GM18511 (cell line): ENCODE results near the gene EPN1.

Experiments
- ATAC-seq: cut with Tn5 transposase; IDR thresholded peaks from one replicate; pipeline ENCODE4 v1.9.1; 2021; ENCODE audit warnings: mild to moderate bottlenecking, moderate library complexity; ENCODE audit not compliant: unreplicated experiment

EPN1 gene

GRCh38 chr19:55660404-55660803 lies 14.6 kb upstream of the EPN1 start:
- no peak for ATAC-seq

GRCh38 chr19:55660991-55661390 lies 14.0 kb upstream of the EPN1 start:
- no peak for ATAC-seq

GRCh38 chr19:55661826-55662225 lies 13.2 kb upstream of the EPN1 start:
- no peak for ATAC-seq

- ATAC-seq: no peak
Observed at GRCh38 chr19:55663846-55664536, 11.0 kb upstream of the EPN1 start.

- no peak for ATAC-seq
Observed at GRCh38 chr19:55666343-55667005, 8.6 kb upstream of the EPN1 start.

GRCh38 chr19:55667006-55667381 lies 8.0 kb upstream of the EPN1 start:
- ATAC-seq: no peak

GRCh38 chr19:55667511-55667910 lies 7.5 kb upstream of the EPN1 start:
- no peak for ATAC-seq

- ATAC-seq: no peak
Observed at GRCh38 chr19:55667958-55668357, 7.1 kb upstream of the EPN1 start.

- no peak for ATAC-seq
Observed at GRCh38 chr19:55668603-55669348, 6.2 kb upstream of the EPN1 start.

- ATAC-seq: no peak
Observed at GRCh38 chr19:55669418-55670279, 5.4 kb upstream of the EPN1 start.

GRCh38 chr19:55670280-55671053 lies 4.6 kb upstream of the EPN1 start:
- no peak for ATAC-seq

- ATAC-seq: no peak
Observed at GRCh38 chr19:55671054-55671378, 4.0 kb upstream of the EPN1 start.

- no peak for ATAC-seq
Observed at GRCh38 chr19:55672418-55672817, 2.6 kb upstream of the EPN1 start.

- no peak for ATAC-seq
Observed at GRCh38 chr19:55673465-55673864, 1.6 kb upstream of the EPN1 start.

GRCh38 chr19:55673889-55674288 lies 1.1 kb upstream of the EPN1 start:
- no peak for ATAC-seq

GRCh38 chr19:55674459-55674840 lies 576 bp upstream of the EPN1 start:
- ATAC-seq: no peak

GRCh38 chr19:55675661-55676354 lies 782 bp downstream of the EPN1 start:
- ATAC-seq: no peak

GRCh38 chr19:55676383-55676782 lies 1.4 kb downstream of the EPN1 start:
- no peak for ATAC-seq

- ATAC-seq: no peak
Observed at GRCh38 chr19:55676889-55677505, 2.0 kb downstream of the EPN1 start.
